ENCODE data around the gene CHIC2. TPM values are rescaled to one million over a fixed set of nuclear protein-coding genes. Genes with fewer than 3 reads are reported as not detected.
A peak's percentile ranks its signal among the peaks of the same experiment; 100 is the strongest.
"Not testable (repeated sequence)": the region's sequence is repeated elsewhere in the genome, so short reads cannot be mapped to it uniquely, and the experiment has no call there.

Gene CHIC2
- total RNA-seq, 1 experiment from 2014 or later, result 53.5 TPM

DNA sequence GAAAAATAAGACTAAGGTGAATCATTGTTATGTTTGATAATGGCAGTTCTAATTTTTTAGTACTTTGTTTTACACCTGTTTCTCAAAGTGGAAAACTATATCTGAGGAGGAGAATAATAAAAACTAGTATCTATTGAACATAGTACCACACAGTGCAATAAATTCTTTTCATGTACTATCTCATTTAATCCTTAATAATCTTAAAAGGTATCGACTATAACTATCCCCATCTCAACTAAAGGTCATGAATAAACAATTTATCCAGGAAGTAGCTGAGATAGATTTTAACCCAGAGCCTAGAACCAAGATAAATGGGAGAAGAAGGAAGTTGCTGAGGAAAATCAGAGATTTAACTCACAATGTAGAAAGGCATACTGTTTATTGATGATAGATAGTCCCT, 2.5 kb downstream of the CHIC2 start:
- DNase-seq (ENCODE audit: low spot score), result no peak

DNA sequence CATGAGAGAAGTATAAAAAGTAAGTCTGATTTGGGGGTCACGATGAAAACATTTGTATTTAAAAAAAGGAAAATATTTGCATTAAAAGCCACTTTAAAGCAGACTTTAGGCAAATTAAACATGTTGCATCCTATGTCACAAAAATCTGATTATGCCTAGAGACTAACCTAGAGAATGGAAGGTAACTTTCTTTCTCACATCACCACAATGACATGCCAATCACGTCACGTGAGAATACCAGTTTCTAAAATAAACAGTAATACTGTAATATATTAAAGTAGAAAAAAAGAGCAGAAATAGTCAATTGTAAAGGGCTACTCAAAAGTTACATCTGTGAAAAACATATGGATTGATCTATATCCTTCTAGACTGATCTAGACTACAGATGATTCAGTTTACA, 3.3 kb downstream of the CHIC2 start:
- DNase-seq (ENCODE audit: low spot score), result no peak

DNA sequence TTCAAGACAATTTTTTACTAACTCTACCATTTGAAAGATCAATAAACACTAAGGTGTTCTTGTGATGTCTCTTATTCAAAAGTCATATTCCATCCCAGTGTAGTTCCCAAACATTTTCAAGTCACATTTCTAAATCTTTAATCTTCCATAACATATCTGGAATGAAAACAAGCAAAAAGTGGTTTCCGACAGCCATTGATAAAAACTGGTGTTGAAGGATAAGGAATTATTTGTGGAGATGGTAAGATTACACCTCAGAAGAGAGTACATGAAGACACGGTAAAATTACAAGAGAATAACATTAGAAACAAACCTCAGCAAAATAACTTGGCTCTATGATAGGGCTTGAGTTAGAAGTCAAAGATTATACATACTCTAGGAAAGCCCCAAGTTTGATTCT, 4.3 kb downstream of the CHIC2 start:
- DNase-seq (ENCODE audit: low spot score), result no peak

DNA sequence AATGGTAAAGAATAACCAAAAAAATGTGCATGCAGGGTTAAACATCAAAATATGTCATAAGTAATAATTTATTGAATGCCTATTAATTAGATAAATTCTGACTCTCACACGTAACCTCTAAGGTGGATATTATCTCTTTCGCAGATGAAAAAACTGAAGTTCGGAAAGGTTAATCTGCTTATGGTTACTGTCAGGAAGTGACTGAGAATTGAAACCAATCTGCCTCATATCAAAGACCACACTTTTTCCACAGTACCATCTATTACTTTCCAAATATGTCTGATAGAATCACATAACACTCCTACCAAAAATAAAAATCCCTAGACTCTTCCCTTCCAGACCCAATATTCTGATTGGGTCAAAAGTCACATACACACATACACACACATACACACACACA, 6.2 kb downstream of the CHIC2 start:
- DNase-seq (ENCODE audit: low spot score), result no peak

DNA sequence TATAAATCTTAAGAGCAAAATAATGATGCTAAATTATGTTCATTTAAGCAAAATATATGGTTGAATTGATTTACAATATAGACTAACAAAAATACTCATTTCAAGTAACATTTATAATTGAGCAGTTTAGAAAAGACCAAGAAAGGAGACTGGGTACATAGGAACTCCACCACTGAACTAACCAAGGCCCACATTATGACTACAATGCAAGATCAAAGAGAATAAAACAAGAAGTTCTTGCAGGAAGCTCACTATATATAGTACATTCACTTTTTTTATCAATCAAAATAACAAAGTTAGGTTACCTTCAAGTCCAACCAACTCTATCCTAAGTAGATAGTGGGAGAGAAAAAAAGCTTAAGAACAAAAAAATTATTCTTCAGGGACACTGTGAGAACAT, 8.0 kb downstream of the CHIC2 start:
- no peak for DNase-seq (ENCODE audit: low spot score)

DNA sequence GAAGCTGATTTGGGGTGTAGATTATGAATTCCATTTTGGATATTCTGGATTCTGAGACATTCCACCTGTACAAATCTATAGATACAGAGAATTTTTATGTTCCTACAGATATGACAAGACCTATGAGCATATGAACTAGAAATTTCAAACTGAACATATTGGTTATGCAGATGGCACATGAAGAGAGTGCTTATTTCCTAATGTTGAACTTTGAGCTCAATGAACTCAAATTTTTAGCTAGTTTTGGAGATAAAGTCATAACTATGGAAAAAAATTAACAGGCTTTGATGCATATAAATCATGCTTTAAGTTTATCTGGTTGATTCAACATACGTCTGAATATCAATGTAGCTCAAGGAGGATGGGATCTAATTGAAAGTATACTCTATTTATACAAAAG, 8.9 kb downstream of the CHIC2 start:
- no peak for DNase-seq (ENCODE audit: low spot score)

DNA sequence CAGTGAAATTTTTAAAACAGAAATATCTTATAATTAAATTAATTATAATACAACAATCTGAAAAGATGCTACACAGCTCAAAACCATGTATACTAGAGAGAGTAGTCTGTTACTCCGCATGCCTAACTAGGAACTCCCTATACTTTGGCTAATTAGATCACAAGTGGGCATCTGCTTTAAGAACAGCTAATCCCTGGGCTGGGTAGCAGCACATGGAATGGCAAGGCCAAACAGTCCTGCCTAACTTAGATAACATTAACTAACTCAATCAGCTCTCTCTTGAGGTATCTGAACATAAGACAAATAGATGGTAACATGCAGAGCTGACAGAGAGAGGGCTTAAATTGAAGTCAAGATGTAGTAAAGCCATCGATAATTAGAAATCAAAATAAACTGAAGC, 9.9 kb downstream of the CHIC2 start:
- DNase-seq (ENCODE audit: low spot score), result no peak

DNA sequence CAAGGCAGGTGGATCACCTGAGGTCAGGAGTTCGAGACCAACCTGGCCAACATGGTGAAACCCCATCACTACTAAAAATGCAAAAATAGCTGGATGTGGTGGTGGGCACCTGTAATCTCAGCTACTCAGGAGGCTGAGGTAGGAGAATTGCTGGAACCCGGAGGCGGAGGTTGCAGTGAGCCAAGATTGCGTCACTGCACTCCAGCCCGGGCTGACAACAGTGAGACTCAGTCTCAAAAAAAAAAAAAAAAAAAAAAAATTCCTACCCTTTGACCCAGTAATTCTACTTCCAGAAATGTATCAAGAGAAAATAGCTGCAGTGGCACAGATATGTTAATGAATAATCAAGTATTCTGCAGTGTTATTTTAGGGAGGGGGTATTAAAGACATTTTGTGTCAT, 11.1 kb downstream of the CHIC2 start:
- DNase-seq (ENCODE audit: low spot score), result not testable (repeated sequence)

DNA sequence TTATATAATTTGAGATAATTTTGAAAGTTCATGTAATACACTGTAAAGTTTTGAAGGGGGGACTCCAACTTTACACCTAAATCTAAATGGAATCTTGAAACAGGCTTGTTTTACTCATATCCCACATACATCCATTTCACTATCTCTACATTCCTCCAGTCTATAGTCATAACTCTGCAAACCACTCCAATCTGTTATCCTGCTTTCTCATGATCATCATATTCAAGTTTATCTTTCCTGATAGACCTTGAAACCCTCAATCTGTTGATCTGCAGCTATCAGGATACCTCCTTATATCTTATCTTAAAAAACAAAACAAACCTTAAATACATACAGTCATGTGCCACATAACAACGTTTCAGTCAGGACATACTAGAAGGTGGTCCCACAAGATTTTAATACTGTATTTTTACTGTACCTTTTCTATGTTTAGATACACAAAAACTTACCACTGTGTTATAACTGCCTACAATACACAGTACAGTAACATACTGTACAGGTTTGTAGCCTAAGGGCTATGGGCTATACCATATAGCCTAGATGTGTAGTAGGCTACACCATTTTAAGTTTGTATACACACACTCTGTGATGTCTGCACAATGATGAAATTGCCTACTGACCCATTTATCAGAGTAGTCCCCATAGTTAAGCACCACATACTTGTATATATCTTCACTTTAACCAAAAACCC, 14.0 kb downstream of the CHIC2 start:
- DNase-seq (ENCODE audit: low spot score), result peak; percentile 49

DNA sequence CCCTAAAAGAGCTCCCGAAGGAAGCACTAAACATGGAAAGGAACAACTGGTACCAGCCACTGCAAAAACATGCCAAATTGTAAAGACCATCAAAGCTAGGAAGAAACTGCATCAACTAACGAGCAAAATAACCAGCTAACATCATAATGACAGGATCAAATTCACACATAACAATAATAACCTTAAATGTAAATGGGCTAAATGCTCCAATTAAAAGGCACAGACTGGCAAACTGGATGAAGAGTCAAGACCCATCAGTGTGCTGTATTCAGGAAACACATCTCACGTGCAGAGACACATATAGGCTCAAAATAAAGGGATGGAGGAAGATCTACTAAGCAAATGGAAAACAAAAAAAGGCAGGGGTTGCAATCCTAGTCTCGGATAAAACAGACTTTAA, 20.8 kb downstream of the CHIC2 start:
- not testable (repeated sequence) for DNase-seq (ENCODE audit: low spot score)

DNA sequence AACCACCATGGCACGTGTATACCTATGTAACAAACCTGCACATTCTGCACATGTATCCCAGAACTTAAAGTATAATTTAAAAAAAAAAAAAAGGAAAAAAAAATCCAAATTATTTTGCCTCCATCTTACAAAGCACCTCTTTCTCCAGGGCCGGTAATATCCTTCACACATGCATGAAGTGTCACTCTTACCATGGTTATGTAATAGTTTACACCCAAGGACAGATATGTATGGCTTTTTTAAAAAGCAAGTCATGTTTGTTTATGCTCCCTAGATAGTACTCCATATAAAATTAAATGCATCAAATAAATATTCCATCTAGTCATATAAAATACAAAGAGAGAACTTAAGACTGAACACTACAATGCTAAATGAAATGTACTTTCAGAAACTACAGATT, 22.5 kb downstream of the CHIC2 start:
- DNase-seq (ENCODE audit: low spot score), result no peak

DNA sequence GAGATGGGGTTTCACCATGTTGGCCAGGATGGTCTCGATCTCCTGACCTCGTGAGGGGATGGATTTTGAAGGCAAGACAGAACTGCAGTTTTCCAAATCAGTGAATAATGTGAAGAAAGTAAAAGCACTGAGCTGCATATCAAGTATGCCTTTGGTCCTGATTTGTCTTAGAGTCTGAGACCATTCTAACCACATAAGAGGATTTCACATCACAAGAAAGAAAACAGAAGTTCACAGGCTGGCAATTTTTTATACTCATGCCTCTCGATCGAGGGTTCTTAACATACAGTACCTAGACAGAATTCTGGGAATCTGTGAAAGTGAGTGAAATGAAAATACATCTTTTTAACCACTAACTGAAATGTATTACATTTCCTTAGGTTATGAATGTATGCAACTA, 23.3 kb downstream of the CHIC2 start:
- no peak for DNase-seq (ENCODE audit: low spot score)

DNA sequence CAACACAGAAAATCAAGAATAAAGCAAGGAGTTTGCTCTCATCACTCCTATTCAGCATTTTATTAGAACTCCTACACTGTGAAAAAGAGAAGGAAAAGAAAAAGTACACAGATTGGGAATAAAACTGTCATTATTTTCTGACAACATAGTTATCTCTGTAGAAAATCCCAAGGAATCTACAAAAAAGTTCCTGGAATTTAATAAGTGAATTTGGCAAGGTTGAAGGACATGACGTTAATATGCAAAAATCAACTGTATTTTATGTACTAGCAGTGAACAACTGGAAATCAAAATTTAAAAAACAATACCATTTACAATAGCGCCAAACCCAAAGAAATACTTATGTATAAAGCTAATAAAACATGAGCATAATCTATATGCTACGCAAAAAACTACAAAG, 26.3 kb downstream of the CHIC2 start:
- no peak for DNase-seq (ENCODE audit: low spot score)

DNA sequence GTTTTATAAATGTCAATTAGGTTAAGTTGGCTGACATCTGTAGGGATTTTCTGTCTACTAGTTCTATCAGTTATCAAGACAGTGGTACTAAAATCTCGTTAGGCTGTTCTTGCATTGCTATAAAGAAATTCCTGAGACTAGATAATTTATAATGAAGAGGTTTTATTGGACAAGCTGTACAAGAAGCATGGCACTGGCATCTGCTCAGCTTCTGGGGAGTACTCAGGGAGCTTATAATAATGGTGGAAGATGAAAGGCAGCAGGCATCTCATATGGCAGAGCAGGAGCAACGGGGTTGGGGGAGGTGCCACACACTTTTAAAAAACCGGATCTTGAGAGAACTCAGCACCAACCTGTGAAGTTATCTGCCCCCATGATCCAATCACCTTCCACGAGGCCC, 28.2 kb downstream of the CHIC2 start:
- DNase-seq (ENCODE audit: low spot score), result no peak

DNA sequence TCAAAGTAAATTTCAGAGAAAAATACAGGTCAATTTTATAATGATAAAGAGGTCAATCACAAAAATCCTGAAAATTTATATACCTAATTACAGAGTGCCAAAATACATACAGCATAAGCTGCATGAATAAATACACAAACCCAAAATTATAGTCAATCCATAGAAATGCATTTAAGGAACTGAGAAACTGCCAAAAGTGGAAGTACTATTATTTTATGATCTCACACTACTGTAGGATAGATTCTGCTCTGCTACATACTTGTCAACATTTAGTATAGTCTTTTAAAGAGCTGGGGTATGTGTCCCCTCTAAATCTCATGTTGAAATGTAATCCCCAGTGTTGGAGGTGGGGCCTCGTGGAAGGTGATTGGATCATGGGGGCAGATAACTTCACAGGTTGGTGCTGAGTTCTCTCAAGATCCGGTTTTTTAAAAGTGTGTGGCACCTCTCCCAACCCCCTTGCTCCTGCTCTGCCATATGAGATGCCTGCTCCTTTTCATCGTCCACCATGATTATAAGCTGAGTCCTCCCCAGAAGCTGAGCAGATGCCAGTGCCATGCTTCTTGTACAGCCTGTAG, 31.8 kb downstream of the CHIC2 start:
- DNase-seq (ENCODE audit: low spot score), result no peak

DNA sequence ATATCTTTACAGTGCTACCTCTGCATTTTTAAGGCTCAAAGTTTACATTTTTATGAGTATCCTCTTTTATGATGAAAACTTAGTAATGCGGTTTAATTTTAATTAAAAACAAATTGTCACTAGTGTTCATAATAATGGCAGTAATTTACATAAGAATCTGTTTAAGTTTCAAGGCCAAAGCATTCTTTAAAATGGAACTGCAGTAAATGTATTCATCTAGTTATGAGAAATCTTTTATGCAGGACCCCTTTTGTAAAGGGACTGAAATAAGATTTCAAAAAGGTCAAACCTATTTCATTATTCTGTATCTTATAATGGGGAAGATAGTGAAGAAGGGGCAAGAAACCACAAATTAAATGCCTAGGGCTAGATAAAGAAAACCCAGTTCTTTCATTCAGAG, 37.1 kb downstream of the CHIC2 start:
- DNase-seq (ENCODE audit: low spot score), result no peak

DNA sequence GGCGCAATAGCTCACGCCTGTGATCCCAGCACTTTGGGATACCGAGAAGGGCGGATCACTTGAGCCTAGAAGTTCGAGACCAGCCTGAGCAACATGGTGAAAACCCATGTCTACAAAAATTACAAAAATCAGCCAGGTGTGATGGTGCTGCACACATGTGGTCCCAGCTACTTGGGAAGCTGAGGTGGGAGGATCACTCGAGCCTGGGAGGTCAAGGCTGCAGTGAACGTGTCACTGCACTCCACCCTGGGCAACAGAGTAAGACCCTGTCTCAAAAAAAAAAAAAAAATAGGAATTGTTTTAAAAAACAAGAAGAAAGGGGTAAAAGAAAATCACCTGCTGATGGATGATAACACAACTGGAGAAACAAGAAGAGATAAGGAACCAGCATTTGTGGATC, 38.8 kb downstream of the CHIC2 start:
- DNase-seq (ENCODE audit: low spot score), result no peak

DNA sequence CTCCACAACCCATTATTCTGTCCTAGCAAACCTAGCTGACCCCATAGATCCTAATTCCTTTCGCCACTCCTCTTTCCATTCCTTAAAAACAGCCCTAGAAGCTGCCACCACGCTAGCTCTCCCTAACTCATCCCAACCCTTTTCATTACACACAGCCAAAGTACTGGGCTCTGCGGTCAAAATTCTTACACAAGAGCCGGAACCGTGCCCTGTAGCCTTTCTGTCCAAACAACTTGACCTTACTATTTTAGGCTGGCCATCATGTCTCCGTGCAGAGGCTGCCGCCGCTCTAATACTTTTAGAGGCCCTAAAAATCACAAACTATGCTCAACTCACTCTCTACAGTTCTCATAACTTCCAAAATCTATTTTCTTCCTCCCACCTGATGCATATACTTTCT, 41.4 kb downstream of the CHIC2 start:
- not testable (repeated sequence) for DNase-seq (ENCODE audit: low spot score)

DNA sequence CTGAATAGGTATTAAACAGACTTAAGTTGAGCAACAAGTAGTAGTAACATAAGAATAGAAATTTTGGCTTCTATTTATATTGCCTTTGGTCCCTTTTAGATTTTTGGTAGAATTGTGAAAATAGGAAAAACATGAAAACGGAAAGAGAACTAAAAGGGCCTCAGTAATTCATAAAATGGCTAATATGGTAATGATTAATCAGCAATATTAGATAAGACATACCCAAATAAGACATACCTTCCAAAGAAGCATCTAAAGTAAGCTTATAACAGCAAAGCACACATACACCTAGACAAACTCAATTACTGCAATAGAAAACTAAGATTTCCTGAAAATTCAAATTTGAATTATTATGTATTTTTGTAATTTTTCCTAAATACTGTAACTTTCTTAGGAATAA, 46.4 kb downstream of the CHIC2 start:
- no peak for DNase-seq (ENCODE audit: low spot score)

DNA sequence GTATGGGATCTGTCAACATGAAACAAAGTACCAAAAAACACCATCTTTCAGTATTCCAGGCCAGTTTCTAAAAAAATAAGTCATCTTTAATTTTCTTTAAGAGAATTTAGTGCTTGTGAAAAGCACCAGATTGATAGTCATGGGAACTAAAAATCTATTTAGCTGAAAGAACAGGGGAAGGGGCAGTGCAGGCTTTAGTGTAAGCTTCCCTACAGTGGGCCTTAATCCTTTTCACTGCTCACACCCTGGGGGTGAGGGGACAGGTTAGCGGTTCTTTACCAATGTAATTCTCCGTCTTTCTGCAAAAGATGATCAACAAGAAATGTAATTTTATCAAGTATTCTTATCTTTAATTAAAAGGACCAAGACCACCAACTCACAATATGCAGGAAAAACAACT, 47.1 kb downstream of the CHIC2 start:
- no peak for DNase-seq (ENCODE audit: low spot score)

DNA sequence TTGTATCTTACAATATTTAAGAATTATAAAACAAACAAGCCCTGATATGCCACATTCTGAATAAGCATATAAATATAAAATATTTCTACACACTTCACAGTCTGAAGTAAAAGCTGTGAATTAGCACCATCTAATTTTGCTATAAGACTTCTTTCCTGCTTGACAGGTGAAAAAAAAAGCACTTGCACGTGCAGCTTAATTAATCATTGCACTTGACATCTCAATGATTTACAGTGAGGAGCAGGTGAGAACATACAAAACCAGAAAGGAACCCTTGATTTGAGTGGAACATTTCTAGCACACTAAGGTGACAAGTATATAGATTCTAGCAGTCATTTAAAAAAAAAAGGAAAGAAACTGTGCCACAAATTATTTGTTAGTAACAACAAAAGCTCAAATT, 47.9 kb downstream of the CHIC2 start:
- no peak for DNase-seq (ENCODE audit: low spot score)

DNA sequence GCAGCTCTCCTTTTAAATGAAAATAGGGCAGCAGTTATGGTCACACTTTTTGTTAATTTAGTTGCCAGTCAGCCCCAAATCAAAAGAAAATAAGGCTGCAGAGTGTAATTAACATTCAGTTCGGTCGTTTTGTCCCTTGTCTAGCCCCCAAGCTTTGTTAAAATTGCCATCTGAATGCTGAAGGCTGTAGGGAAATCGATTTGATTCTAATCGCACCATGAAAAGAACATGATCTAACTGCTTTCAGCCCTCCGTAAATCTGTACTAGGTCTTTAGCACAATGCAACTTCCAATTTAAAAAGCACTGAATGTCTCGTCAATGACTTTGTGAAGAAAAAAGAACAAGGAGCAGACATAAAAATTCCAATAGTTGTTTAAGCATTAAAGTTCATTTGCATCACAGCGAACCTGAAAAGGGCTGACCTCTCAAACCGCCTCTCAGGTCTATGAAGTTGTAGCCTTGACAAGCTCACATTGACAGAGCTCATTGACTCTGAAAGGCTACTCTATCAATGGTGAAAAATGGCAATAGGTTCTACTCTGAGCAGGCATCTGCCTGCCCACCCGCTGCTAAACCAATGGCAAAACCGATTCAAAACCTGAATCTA, 48.9 kb downstream of the CHIC2 start:
- DNase-seq (ENCODE audit: low spot score), result no peak

DNA sequence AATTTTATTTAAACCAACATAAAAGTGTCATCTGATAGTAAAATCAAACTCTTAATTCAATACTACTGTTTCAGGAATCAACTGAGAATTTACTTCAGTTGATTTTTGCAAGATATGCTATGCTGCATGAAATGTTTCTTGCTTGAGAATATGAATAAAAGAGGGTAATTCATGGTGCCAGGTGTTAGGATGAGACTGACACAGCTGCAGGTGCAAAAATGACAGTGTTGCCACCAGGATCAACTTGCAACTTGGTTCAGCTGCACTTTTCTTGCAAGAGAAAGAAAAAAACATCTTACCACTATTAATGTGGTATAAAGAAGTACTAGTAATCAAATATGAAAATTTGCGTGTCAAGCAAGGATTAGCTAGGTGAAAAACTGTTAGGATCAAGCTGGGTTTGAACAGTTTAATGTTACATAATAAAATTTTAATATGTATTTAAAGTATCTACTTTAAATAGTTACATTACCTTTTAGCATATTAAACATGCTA, 49.7 kb downstream of the CHIC2 start:
- no peak for DNase-seq (ENCODE audit: low spot score)

DNA sequence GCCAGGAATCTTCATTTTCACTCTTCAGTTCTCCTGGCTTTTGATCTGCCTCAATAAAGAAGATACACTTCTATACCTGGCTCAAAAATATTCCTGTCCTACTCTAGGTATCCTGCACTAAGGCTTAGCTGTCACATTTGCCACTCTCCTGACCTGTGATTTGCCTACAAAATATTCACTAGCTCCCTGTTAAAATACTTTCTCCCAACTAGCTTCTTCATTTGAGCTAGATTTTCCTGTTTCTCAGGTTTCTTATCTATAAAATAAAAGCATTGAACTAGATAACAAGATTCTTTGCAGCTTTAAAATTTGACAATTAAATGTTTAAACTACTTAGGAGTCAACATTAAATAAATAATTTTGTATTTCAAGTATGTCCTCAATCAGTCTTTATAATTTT, 53.2 kb downstream of the CHIC2 start:
- DNase-seq (ENCODE audit: low spot score), result no peak

Measured in A172 (cell line).